Sigmoid colon (tissue), 7 donors: ENCODE data around the gene ADH5. TPM values are rescaled to one million over a fixed set of nuclear protein-coding genes. Genes with fewer than 3 reads are reported as not detected.

ENCODE experiments used
- DNase-seq: peaks from one replicate; pipeline ENCODE4 v3.0.0-alpha.2; 2019
- H3K27ac ChIP-seq, 4 donors: fragments of 200-600 bp; sonication (generic); one replicate each; pipeline ENCODE4 v1.5.1; 2016 to 2019; ENCODE audit warnings: mild to moderate bottlenecking in 1 of 4
- H3K27me3 ChIP-seq, 3 donors: fragments of 200-600 bp; sonication (generic); one replicate each; pipeline ENCODE4 v1.5.1; 2019; ENCODE audit warnings: mild to moderate bottlenecking in 1 of 3
- H3K36me3 ChIP-seq, 4 donors: fragments of 200-600 bp; sonication (generic); one replicate each; pipeline ENCODE4 v1.5.1; 2016 to 2019
- H3K4me1 ChIP-seq, 4 donors: fragments of 200-600 bp; sonication (generic); one replicate each; pipeline ENCODE4 v1.5.1; 2017 to 2019
- H3K4me3 ChIP-seq, 4 donors: fragments of 200-600 bp; sonication (generic); one replicate each; pipeline ENCODE4 v1.5.1; 2017 to 2019; ENCODE audit warnings: mild to moderate bottlenecking in 2 of 4, moderate library complexity in 1 of 4
- H3K9me3 ChIP-seq, 4 donors: fragments of 200-600 bp in 3 of 4; sonication (generic) in 3 of 4; one replicate each; pipeline versions ENCODE4 v1.5.1 to v1.6.1; 2013 to 2019
- CTCF ChIP-seq, 4 experiments: fragments of 450-650 bp in 3 of 4; fragments of 200-600 bp in 1 of 4; IDR thresholded peaks; one replicate each; pipeline ENCODE4 v1.5.1; 2016 to 2019; ENCODE audit warnings: antibody characterized with exemption in 4 of 4, mild to moderate bottlenecking in 3 of 4, moderate library complexity in 2 of 4
- EP300 ChIP-seq, 4 donors: sonication (generic); formaldehyde crosslinking; IDR thresholded peaks; one replicate each; pipeline ENCODE4 v1.6.1; 2017; ENCODE audit warnings: antibody characterized with exemption in 4 of 4
- POLR2A ChIP-seq, 2 donors: fragments of 450-650 bp; IDR thresholded peaks; one replicate each; pipeline ENCODE4 v1.6.1; 2016; ENCODE audit warnings: antibody characterized with exemption in 2 of 2, mild to moderate bottlenecking in 2 of 2, moderate library complexity in 2 of 2
- POLR2AphosphoS5 ChIP-seq, 4 donors: sonication (generic); formaldehyde crosslinking; IDR thresholded peaks; one replicate each; pipeline ENCODE4 v1.6.1; 2017; ENCODE audit warnings: antibody characterized with exemption in 4 of 4
- WGBS, 2 donors: extraction: QIAGEN DNeasy Blood & Tissue Kit; methylation state at CpG; one replicate each; pipeline ENCODE4 v1.1.7; 2013; 5-methylcytosine and 5-hydroxymethylcytosine counted together
- intact Hi-C: fragments of 100-400 bp; cut with DNase I; formaldehyde crosslinking; loops from one replicate; pipeline ENCODE4 v1.15.1; 2023
- polyA plus RNA-seq, 3 donors: library from polyadenylated mRNA; stranded (reverse); fragments of 200-250 nt; gene quantifications; one replicate each; pipeline ENCODE4 v1.2.3, GENCODE V29; 2013
- total RNA-seq, 4 donors: library from RNA; depleted of rRNA; stranded (reverse); fragments of >200 nt; gene quantifications; one replicate each; pipeline ENCODE4 v1.1.0, GENCODE V29; 2016
- donor health status: healthy with polysubstance abuse.
- donor health status: Bipolar disorder and iron deficiency.
- donor health status: healthy.

ADH5 gene
- total and polyA plus RNA-seq, 7 donors: 146 to 349 (median 237) TPM

- H3K27ac ChIP-seq: no peak overlapping the region
- H3K4me1 ChIP-seq: peaks cover 0 to 27% (median 18%) of the 10 kb centered on the region in 4 donors
- intact Hi-C loops: no loop called here
- WGBS, 2 donors: 87% methylated on average over 1 of the region's 1 CpG
- H3K9me3 ChIP-seq: no peaks in the 10 kb centered on the region
- peaks cover 0 to 6% (median 0%) of the 10 kb centered on the region in 4 donors for H3K36me3 ChIP-seq
- DNase-seq: no peak
- no peaks in the 10 kb centered on the region for H3K27me3 ChIP-seq
- H3K4me3 ChIP-seq: no peak overlapping the region
- TF ChIP-seq POLR2A (IDR thresholded peaks at IDR 0.05) (no peak), POLR2AphosphoS5 (IDR thresholded peaks at IDR 0.05) (no peak), CTCF (IDR thresholded peaks at IDR 0.05) (no peak), EP300 (IDR thresholded peaks at IDR 0.05) (no peak)
These were observed 59.4 kb downstream of the ADH5 start for GRCh38 chr4:99029018-99029735.

GRCh38 chr4:99028187-99028586 is 60.4 kb downstream of the ADH5 start:
- Histone ChIP-seq H3K27me3 (no peaks in the 10 kb centered on the region), H3K4me1 (peaks cover 0 to 23% (median 16%) of the 10 kb centered on the region in 4 donors), H3K27ac (no peak overlapping the region), H3K36me3 (peaks cover 0 to 6% (median 0%) of the 10 kb centered on the region in 4 donors), H3K9me3 (no peaks in the 10 kb centered on the region), H3K4me3 (no peak overlapping the region)
- intact Hi-C loops: no loop called here
- DNase-seq: no peak
- TF ChIP-seq POLR2A (IDR thresholded peaks at IDR 0.05): no peak
- TF ChIP-seq EP300 (IDR thresholded peaks at IDR 0.05): no peak
- no peak for TF ChIP-seq CTCF (IDR thresholded peaks at IDR 0.05)
- no peak for TF ChIP-seq POLR2AphosphoS5 (IDR thresholded peaks at IDR 0.05)

- H3K27ac ChIP-seq: no peak overlapping the region
- H3K9me3 ChIP-seq: no peaks in the 10 kb centered on the region
- no peak for DNase-seq
- peaks cover 0 to 23% (median 16%) of the 10 kb centered on the region in 4 donors for H3K4me1 ChIP-seq
- TF ChIP-seq POLR2AphosphoS5 (IDR thresholded peaks at IDR 0.05) (no peak), POLR2A (IDR thresholded peaks at IDR 0.05) (no peak), CTCF (IDR thresholded peaks at IDR 0.05) (no peak), EP300 (IDR thresholded peaks at IDR 0.05) (no peak)
- intact Hi-C loops: no loop called here
- 16 to 65% methylated on average over 2 of the region's 2 CpGs for WGBS, 2 donors
- peaks cover 0 to 6% (median 0%) of the 10 kb centered on the region in 4 donors for H3K36me3 ChIP-seq
- no peaks in the 10 kb centered on the region for H3K27me3 ChIP-seq
- H3K4me3 ChIP-seq: no peak overlapping the region
These were observed 61.3 kb downstream of the ADH5 start for GRCh38 chr4:99027304-99027703.

GRCh38 chr4:99025506-99025905 is 63.1 kb downstream of the ADH5 start:
- Histone ChIP-seq H3K36me3 (peaks cover 0 to 6% (median 0%) of the 10 kb centered on the region in 4 donors), H3K27ac (no peak overlapping the region), H3K4me1 (peaks cover 0 to 23% (median 16%) of the 10 kb centered on the region in 4 donors), H3K27me3 (no peaks in the 10 kb centered on the region), H3K9me3 (peaks cover 0 to 6% (median 1%) of the 10 kb centered on the region in 4 donors), H3K4me3 (no peak overlapping the region)
- TF ChIP-seq POLR2A (IDR thresholded peaks at IDR 0.05) (no peak), CTCF (IDR thresholded peaks at IDR 0.05) (no peak), EP300 (IDR thresholded peaks at IDR 0.05) (no peak), POLR2AphosphoS5 (IDR thresholded peaks at IDR 0.05) (no peak)
- intact Hi-C loops: no loop called here
- WGBS, 2 donors: 21 to 79% methylated on average over 1 of the region's 1 CpG
- no peak for DNase-seq
